HG02870 (cell line): Measurements from ENCODE around the gene ADK.
A peak's percentile ranks its signal among the peaks of the same experiment; 100 is the strongest.
"Not testable (repeated sequence)": the region's sequence is repeated elsewhere in the genome, so short reads cannot be mapped to it uniquely, and the experiment has no call there.

ENCODE experiments used
- ATAC-seq: cut with Tn5 transposase; IDR thresholded peaks from one replicate; pipeline ENCODE4 v1.9.1; 2021; ENCODE audit warnings: mild to moderate bottlenecking, moderate library complexity; ENCODE audit not compliant: unreplicated experiment

The ADK gene

DNA sequence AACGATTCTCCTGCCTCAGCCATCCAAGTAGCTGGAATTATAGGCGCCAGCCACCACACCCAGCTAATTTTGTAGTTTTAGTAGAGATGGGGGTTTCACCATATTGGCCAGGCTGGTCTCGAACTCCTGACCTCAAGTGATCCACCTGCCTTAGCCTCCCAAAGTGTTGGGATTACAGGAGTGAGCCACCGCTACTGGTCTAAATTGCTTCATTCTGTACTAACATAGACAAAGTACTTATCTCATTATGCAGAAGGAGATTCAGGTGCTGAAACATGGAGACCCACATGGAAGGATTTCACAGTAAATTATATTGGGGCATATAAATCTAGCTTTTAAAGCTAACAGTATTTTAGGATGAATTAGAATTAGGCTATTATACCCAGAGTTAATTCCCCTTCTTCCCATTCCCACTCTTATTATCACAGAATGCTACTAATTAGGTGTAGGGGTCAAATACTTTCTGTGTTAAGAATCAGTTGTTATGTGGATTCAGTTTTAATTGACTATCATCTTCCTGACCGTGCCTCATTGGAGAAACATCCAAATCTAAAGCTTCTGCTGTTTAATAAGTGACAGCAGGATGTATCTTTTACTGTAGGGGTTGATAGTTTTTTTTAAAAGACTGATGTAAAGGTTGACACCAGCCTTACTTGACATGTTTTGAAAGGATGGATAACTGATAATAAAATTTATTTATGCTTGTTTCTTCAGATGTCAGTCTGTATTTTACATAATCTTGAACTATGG, 27.2 kb downstream of the ADK start:
- no peak for ATAC-seq

DNA sequence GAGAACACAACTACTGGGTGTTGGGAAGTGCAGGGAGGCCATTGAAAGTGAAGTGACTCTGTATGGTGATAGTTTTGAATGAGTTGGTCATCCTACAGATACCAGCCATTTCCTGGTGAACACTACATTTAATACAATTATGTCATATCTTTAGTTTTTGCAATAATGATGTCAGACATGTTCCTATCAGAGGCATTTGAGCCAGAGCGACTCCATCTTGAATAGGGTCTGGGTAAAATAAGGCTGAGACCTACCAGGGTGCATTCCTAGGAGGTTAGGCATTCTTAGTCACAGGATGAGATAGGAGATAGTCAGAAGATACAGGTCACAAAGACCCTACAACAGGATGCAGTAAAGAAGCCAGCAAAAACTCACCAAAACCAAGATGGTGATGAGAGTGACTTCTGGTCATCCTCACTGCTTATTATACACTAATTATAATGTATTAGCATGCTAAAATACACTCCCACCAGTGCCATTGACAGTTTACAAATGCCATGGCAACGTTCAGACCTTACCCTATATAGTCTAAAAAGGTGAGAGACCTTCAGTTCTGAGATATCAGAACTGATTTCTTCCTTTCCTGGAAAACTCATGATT, 28.2 kb downstream of the ADK start:
- no peak for ATAC-seq

DNA sequence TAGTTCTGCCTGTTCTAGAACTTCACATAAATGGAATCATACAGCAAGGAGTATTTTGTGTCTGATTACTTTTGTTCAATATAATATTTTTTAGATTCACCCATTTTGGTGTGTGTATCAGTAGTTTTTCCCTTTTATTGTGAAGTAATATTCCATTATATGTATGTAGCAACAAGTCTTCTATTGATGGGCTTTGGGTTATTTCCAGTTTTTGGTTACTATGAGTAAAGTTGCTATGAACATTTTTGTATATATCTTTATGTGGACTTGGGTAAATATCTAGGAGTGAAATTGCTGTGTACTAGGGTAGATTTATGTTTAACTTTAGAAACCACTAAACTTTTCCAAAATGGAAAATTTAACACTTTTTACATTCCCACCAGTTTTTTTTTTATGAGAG, 35.7 kb downstream of the ADK start:
- no peak for ATAC-seq

DNA sequence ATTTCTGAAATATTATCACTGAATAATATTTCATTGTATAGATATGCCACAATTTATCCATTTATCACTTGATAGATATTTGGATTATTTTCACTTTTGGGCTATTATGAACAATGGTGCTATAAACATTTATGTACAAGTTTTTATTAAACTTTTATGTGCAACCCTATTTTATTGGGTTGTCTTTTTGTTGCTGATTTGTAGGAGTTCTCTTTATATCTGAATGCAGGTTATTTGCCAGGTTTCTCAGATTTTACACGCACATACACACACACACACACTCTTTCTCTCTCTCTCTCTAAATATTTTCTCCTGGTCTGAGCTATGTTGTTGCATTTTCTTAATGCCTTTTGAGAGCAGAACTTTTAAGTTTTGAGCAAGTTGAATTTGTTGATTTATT, 36.2 kb downstream of the ADK start:
- no peak for ATAC-seq

DNA sequence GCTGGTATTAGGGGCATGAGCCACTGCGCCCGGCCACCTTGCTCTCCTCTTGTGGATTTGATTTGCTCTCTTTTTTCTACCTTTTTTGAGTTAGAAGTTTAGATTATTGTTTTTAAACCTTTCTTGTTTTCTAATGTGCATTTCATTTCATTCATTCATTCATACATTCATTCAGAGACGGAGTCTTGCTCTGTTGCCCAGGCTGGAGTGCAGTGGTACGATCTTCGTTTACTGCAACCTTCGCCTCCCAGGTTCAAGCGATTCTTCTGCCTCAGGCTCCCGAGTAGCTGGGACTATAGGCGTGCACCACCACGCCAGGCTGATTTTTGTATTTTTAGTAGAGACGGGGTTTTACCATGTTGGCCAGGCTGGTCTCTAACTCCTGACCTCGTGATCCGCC, 37.6 kb downstream of the ADK start:
- ATAC-seq: not testable (repeated sequence)

DNA sequence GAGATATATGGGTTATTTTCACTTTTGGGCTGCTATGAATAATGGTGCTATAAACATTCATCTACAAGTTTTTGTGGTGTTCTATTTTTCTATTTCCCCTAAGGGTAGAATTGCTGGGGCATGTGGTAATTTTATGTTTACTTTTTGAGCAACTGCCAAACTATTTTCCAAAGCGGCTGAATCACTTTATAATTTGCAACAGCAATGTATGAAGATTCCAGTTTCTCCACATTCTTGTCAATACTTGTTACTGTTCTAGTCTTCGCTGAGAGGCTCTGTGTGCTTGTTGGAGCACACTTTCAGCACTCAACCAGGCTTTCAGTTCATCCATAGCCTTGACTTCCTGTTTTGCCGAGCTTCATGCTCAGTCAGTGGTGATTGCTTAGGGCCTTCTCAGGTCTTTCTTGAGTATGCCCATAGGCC, 39.0 kb downstream of the ADK start:
- ATAC-seq: peak; percentile 57

DNA sequence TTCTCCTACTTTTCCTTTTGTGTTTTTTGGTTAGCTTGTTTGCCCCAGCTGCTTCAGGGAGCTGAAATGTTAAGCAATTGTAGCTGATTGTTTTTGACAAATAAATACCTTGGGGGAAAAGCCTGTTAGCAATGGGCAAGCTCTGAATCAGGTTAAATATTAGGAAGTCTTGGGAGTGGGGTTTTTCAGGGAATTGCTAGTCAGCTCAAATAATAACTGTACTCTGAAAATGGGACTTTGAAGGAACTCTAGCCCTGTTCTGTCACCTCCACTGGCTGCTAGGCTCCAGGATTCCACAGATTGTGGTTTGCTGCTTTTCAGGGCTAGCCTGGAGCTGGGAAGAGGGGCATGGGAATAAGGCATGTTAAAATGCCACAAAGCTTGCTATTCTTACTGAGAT, 39.5 kb downstream of the ADK start:
- ATAC-seq: no peak

DNA sequence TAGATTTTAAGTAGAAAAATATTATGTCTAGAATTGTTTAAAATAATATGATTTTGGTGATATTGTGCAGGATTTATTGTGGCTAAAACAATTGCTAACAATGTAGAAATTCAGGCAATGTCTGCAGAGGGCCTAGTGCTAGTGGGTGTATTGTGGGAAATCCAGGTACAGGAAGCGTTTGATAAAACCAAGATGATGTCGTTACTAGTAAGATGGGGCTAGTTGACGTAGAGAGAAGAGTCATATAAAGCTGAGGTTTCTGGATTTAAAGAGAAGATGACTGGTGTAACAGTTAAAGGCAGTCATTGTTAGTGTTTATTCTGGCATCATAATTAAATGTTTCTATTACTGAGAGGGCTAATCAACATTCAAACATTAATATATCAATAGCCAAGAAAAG, 43.5 kb downstream of the ADK start:
- no peak for ATAC-seq

DNA sequence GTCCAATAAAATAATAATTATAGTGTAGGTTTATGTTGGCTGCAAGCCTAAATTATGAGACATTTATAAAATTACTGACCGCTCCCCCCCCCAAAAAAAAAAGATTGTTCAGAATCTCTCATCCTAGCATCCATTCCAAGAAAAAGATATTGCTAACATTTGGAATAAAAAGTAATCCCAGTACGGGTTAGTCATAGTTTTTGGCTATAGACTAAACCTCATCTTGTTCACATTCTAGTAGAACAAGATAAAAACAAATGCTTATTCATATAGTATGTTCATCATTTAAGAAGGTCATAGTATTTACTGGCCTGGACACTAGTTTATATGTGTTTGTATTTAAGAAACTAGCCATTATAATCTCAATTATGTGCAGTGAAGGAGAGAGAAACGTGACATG, 44.0 kb downstream of the ADK start:
- ATAC-seq: no peak

DNA sequence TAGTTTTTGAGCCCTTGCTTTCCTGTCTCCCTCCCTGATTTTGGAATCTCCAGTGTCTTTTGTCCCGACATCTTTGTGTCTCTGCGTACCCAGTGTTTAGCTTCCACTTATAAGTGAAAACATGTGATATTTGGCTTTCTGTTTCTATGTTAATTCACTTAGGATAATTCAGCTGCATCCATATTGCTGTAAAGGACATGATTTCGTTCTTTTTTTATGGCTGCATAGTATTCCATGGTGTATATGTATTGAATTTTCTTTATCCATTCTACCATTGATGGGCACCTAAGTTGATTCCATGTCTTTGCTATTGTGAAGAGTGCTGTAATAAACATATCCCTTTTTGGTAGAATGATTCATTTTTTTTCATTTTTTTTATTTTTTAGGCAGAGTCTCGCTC, 48.3 kb downstream of the ADK start:
- ATAC-seq: no peak

DNA sequence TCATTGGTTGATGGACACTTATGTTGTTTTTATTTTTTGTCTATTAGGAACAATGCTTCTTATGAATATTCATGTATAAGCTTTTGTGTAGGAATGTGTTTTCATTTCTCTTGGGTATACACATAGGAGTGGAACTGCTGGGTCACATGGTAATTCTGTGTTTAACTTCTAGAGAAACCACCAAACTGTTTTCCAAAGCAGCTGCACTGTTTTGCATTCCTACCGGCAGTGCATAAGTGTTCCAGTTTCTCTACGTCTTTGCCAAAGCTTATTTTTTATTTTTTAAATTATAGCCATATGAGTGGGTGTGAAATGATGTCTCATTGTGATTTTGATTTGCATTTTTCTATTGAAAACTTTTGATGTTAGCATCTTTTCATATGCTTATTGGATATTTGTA, 51.3 kb downstream of the ADK start:
- ATAC-seq: no peak

DNA sequence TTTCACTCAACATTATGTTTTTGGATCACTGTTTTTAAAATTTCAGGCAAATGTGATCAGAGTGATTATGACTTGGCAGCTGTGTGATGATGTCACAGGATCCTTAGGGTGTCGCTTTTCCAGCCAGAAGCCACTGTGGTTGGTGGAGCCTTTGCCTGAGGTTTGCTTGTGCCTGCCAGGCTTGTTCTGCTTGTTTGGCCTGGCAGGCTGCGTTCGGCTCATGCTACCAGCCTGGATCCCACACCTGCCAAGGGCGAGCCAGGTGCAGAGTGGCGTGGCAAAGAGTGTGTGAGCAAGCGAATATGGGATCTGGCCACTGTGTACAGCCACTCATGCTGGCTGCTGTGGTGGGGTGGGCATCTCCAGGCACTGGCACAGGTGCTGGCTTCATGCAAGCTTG, 55.7 kb downstream of the ADK start:
- ATAC-seq: no peak

DNA sequence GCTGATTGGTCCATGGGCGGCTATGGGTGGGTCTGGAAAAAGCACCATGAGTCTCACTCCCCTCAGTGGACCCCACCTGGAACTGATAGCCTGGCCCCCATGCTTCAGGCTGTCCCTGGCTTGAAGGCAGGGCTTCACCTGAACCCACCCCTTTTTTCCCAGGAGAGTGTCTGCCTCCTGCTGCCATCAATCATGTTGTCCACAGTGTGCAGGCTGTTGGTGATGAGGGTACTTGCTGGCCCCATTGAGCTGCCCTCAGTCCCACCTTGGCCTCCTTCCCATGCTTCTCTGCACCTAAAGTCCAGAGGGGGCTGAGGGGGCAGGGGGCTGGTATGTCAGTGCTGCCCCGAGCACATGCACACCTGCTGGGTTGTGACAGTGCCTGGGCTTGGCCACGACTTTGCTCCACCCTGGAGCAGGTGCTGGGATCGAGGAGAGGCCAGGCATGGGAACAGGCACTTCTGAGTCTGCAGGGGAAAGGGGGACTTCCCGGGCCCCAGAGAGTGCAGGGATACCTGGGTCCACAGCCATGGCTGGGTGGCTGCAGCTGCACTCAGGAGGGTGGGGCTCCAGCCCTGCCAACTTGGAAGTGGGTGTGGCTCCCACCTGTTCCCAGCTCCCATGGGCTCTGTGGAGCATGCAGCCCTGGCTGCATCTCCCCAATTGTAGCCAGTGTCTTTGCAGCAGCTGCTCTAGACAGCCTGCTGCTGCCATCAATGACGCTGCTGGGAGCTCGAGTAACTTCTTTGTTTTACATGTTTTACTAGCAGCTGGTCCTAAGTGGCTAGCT, 56.9 kb downstream of the ADK start:
- ATAC-seq: no peak

DNA sequence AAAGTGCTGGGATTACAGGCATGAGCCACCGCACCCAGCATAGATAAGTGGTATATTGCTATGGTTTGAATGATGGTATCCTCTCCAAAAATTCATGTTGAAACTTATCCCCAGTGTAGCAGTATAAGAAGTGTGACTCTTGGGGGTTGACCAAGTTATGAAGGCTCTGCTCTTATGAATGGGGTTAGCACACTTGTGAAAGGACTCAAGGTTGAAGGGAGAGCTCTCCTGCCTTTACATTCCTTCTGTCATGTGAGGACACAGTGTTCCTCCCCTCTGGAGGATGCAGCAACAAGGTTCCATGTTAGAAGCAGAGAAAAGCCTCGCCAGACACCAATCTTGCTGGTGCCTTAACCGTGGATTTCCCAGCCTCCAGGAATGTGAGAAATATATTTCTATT, 58.0 kb downstream of the ADK start:
- no peak for ATAC-seq

DNA sequence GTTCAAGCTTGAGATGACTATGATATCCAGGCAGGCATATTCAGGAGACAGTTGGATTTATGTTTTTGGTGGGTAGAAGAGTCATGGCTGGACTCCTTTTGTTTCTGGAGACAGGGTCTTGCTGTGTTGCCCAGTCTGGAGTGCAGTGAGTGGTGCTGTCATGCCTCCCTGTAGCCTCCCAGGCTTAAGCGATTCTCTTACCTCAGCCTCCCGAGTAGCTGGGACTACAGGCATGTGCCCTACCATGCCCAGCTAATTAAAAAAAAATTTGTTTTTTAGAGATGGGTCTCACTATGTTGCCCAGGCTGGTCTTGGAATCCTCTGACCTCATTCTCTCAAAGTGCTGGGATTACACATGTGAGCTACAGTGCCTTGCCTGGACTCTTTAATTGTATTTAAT, 62.0 kb downstream of the ADK start:
- ATAC-seq: no peak

DNA sequence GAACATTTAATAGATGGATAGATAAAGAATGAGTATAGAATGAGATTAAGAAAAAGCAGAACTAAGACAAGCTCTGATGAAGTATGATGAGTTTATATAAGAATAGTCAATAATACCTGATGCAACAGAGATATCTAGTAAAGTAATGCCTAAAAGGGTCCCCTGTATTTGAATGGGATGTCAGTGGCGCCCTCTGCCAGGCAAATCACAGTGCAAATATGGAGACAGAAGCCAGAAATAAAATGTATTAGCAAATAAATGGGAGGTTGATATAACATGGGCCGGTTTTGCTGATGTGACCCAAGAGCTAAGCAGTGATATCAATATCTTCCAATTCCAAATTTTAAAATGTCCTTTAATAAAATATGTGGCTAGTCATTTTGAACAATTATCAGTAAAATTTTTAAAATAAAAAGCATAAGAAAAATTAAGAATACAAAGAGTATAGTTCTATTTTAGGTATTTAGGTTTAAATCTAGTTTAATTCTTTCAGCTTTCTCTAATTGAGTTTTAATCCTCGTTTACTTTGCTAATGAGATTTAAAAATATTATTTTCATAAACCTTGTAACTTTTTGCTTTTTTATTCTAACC, 62.6 kb downstream of the ADK start:
- ATAC-seq: no peak

DNA sequence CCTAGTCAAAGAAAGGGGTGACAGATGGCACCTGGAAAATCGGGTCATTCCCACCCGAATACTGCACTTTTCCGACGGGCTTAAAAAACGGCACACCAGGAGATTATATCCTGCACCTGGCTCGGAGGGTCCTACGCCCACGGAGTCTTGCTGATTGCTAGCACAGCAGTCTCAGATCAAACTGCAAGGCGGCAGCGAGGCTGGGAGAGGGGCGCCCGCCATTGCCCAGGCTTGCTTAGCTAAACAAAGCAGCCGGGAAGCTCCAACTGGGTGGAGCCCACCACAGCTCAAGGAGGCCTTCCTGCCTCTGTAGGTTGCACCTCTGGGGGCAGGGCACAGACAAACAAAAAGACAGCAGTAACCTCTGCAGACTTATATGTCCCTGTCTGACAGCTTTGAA, 66.1 kb downstream of the ADK start:
- not testable (repeated sequence) for ATAC-seq

DNA sequence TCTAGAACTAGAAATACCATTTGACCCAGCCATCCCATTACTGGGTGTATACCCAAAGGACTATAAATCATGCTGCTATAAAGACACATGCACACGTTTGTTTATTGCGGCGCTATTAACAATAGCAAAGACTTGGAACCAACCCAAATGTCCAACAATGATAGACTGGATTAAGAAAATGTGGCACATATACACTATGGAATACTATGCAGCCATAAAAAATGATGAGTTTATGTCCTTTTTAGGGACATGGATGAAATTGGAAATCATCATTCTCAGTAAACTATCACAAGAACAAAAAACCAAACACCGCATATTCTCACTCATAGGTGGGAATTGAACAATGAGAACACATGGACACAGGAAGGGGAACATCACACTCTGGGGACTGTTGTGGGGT, 71.4 kb downstream of the ADK start:
- ATAC-seq: not testable (repeated sequence)

DNA sequence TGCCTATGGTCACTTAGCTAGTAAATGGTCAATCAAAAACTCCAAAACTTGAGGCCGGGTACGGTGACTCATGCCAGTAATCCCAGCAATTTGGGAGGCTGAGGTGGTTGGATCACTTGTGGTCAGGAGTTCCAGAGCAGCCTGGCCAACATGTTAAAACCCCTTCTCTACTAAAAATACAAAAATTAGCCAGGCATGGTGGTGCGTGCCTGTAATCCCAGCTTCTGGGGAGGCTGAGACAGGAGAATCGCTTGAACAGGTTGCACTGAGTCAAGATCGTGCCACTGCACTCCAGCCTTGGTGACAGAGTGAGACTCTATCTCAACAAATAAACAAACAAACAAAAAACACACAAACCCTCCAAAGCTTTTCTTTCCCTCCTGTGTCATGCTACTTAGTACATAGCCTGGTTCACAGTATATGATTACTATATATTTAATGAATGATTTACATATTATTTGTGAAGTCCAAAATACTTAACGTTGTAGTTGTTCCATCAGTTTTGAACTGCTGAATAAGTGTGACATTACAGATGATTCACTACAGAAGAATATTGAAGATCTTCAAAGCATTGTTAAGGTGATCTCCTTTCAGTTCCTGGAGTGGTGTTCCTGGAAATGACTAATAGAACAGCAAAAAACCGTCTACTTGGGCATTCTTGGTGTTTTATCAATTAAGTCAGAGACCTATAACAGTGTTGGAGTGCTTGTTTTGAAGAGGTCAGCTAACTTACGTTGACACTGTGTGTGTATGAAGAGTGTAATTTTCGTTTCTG, 72.9 kb downstream of the ADK start:
- no peak for ATAC-seq

DNA sequence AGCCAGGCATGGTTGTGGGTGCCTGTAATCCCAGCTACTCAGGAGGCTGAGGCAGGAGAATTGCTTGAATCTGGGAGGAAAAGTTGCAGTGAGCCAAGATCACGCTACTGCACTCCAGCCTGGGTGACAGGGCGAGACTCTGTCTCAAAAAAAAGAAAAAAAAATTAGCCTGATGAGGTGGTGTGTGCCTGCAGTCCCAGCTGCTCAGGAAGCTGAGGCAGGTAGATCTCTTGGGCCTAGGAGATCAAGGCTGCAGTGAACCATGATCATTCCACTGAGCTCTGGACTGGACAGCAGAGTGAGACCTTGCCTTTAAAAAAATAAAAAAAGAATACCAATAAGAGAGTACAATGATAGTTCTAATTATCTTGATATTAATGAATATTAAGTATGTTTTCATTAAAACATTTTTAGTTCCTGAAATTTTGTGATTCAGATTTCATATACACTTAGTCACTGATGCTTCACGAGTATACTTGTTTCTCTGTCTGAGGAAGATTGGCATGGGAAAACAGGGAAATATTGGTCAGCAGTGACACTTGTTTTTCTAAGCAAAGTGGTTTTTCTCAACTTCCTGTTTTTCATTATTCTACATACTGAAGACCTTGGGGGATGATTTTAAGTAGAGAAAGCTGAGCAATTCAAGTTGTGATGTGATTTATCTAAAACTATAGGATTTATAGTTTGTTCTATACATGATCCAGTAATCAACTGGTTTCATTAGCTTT, 76.8 kb downstream of the ADK start:
- no peak for ATAC-seq
